HEK293 (cell line): ENCODE measurements around the gene UNC93B1.
"Not testable (repeated sequence)": the region's sequence is repeated elsewhere in the genome, so short reads cannot be mapped to it uniquely, and the experiment has no call there.

ENCODE experiments used
- CTCF ChIP-seq: fragments of 450-650 bp; formaldehyde crosslinking; IDR thresholded peaks from 2 replicates; pipeline ENCODE4 v1.5.1; 2016; ENCODE audit warnings: missing biosample characterization, missing genetic modification characterization
- MEIS1 ChIP-seq: sonication (generic); formaldehyde crosslinking; IDR thresholded peaks from 2 replicates; pipeline ENCODE4 v1.8.1; 2022; ENCODE audit warnings: missing genetic modification reagents, mild to moderate bottlenecking, borderline replicate concordance
- ZBTB17 ChIP-seq: fragments of 450-650 bp; formaldehyde crosslinking; IDR thresholded peaks from 2 replicates; pipeline ENCODE4 v1.5.1; 2016; ENCODE audit warnings: missing biosample characterization, missing genetic modification characterization
- ZBTB44 ChIP-seq: fragments of 450-650 bp; IDR thresholded peaks from 2 replicates; pipeline ENCODE4 v1.5.1; 2018; ENCODE audit warnings: missing biosample characterization, mild to moderate bottlenecking, missing genetic modification characterization
- ZNF274 ChIP-seq, 2 experiments: fragments of 200-500 bp in 1 of 2; fragments of 450-650 bp in 1 of 2; sonication (Bioruptor generic) in 1 of 2; formaldehyde crosslinking in 1 of 2; IDR thresholded peaks; 2 replicates each; pipeline versions ENCODE4 v1.5.1 to v1.6.1; 2014 to 2016; ENCODE audit warnings: borderline replicate concordance in 1 of 2, inconsistent platforms in 1 of 2, low read length in 1 of 2, missing biosample characterization in 1 of 2, missing genetic modification characterization in 1 of 2
- ZNF433 ChIP-seq: fragments of 450-650 bp; formaldehyde crosslinking; IDR thresholded peaks from 2 replicates; pipeline ENCODE4 v1.5.1; 2016; ENCODE audit warnings: missing biosample characterization, missing genetic modification characterization, low read depth
- ZNF654 ChIP-seq: fragments of 450-650 bp; formaldehyde crosslinking; IDR thresholded peaks from 2 replicates; pipeline ENCODE4 v1.5.1; 2016; ENCODE audit warnings: low read depth, missing biosample characterization, missing genetic modification characterization

- not testable (repeated sequence) for TF ChIP-seq CTCF (tag by site-specific recombination); ZNF654 (tag by site-specific recombination); MEIS1 (CRISPR knock-in tag); ZNF433; ZNF274 (IDR thresholded peaks at IDR 0.05; ENCODE audit: low read length); ZNF274 (tag by site-specific recombination; IDR thresholded peaks at IDR 0.05; ENCODE audit: borderline replicate concordance); ZBTB17 (tag by site-specific recombination); ZBTB44
Measured at GRCh38 chr11:67955461-67956007, 48.4 kb downstream of the UNC93B1 start.
